PC-9 (cell line): ENCODE results near the gene DOCK4.

ENCODE experiments used
- EZH2 ChIP-seq: fragments of 200-600 bp; sonication (generic); IDR thresholded peaks from 2 replicates; pipeline ENCODE4 v1.8.0; 2017; ENCODE audit warnings: antibody characterized with exemption, low read depth
- TF ChIP-seq, protein P1 (sequence below): fragments of 200-600 bp; sonication (generic); conservative IDR thresholded peaks from 2 replicates; pipeline ENCODE4 v1.6.1; 2017; ENCODE audit warnings: mixed run types, antibody characterized with exemption, mild to moderate bottlenecking, moderate library complexity

DNA sequence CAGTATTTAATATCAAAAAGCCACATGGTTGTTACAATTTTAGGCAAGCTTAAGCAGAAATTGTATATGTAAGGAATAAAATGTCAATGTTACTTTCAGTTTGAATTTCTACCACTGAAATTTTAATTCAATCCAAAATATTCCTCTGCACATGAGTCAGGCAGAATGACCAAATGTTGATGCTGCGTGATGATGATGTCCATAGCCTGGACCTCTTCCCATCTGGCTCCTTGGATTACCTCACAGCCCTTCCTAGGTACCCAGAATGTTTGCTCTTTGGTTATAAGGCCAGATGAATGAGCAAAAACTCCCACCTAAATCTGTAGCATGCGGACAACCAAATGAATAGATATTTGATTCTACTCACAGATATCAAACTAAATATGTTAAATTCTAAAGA lies 385.6 kb downstream of the DOCK4 start:
- TF ChIP-seq, protein P1, sequence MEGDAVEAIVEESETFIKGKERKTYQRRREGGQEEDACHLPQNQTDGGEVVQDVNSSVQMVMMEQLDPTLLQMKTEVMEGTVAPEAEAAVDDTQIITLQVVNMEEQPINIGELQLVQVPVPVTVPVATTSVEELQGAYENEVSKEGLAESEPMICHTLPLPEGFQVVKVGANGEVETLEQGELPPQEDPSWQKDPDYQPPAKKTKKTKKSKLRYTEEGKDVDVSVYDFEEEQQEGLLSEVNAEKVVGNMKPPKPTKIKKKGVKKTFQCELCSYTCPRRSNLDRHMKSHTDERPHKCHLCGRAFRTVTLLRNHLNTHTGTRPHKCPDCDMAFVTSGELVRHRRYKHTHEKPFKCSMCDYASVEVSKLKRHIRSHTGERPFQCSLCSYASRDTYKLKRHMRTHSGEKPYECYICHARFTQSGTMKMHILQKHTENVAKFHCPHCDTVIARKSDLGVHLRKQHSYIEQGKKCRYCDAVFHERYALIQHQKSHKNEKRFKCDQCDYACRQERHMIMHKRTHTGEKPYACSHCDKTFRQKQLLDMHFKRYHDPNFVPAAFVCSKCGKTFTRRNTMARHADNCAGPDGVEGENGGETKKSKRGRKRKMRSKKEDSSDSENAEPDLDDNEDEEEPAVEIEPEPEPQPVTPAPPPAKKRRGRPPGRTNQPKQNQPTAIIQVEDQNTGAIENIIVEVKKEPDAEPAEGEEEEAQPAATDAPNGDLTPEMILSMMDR: no peak
- no peak for TF ChIP-seq EZH2
